NB4 (cell line): ENCODE results near the gene MBD4.
A peak's percentile ranks its signal among the peaks of the same experiment; 100 is the strongest.

Source experiments
- DNase-seq: peaks from one replicate; pipeline ENCODE4 v3.0.0; 2010; ENCODE audit warnings: low read depth
- H3K4me3 ChIP-seq: one replicate; pipeline ENCODE4 v1.5.1; 2011; ENCODE audit warnings: mild to moderate bottlenecking, low read depth, low read length, moderate library complexity
- MYC ChIP-seq: IDR thresholded peaks from 2 replicates; pipeline ENCODE4 v1.6.1; 2011; ENCODE audit warnings: low read depth, low read length
- POLR2A ChIP-seq: IDR thresholded peaks from 2 replicates; pipeline ENCODE4 v1.6.1; 2011; ENCODE audit warnings: mild to moderate bottlenecking; ENCODE audit not compliant: insufficient read length; ENCODE audit errors: extremely low read depth
- TF ChIP-seq, protein P1 (sequence below): IDR thresholded peaks from one replicate; pipeline ENCODE4 v1.5.1; 2012; ENCODE audit warnings: low read depth, low read length
- TF ChIP-seq, protein P2 (sequence below): IDR thresholded peaks from 2 replicates; pipeline ENCODE4 v1.6.1; 2011; ENCODE audit warnings: low read depth, low read length

Gene MBD4

DNA sequence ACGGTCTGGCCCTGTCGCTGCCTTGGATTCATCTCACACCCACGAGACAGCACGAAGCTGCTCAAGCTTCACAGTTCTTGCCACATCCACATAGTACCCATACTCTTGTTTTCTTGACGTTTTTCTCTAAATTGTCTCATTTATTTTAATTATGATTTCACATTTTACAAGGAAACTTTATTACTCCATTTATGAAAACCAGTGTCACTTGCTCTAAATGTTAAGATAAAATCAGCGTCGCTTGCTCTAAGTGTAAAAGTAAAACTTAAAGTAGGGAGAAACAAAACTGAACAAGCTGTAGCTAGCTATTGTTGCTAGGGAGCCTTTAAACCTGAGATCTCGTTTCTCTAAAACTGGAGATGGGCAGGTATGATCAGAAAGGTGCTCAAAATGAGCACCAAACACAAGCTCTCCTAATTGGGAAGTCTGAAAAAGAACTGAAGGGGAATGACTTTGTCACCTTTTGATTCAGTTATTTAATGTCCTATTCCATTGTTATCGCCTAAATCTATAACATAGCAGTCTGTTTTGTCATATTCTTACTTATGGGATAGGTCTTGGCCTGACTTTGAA lies 956 bp upstream of the MBD4 start:
- no peak for DNase-seq
- TF ChIP-seq, protein P1, sequence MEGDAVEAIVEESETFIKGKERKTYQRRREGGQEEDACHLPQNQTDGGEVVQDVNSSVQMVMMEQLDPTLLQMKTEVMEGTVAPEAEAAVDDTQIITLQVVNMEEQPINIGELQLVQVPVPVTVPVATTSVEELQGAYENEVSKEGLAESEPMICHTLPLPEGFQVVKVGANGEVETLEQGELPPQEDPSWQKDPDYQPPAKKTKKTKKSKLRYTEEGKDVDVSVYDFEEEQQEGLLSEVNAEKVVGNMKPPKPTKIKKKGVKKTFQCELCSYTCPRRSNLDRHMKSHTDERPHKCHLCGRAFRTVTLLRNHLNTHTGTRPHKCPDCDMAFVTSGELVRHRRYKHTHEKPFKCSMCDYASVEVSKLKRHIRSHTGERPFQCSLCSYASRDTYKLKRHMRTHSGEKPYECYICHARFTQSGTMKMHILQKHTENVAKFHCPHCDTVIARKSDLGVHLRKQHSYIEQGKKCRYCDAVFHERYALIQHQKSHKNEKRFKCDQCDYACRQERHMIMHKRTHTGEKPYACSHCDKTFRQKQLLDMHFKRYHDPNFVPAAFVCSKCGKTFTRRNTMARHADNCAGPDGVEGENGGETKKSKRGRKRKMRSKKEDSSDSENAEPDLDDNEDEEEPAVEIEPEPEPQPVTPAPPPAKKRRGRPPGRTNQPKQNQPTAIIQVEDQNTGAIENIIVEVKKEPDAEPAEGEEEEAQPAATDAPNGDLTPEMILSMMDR = no peak
- no peak for TF ChIP-seq POLR2A
- no peak for TF ChIP-seq MYC
- H3K4me3 ChIP-seq = peak overlapping the region; percentile 84

DNA sequence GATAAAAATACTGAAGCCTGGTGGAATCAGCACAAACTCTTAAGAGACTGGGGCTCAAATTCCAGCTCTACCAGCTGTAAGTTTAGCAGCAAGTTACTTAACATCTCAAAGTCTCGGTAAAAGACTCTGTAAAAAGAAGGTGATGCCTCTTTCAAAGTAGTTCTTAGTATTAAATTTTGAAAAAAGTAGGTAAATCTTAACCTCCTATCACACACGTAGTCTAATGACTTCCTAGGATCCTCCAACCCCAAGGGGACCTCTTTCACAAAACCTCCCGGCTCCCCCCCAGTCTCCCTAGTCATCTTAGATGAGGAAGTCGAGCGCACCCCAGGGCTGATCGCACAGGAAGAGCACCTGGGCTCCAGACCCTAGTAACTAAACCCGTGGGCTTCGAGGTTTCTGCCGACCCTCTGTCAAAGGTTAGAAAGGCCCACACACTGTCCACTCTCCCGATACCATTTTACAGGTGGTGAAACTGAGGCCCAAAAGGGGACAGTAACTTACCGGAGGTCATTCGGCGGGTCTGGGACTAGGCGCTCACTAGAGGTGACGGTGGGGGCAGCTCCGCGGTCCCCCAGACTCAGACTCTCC lies 427 bp downstream of the MBD4 start:
- peak overlapping the region; percentile 95 for H3K4me3 ChIP-seq
- TF ChIP-seq MYC (no peak), POLR2A (no peak)
- peak; percentile 79 for DNase-seq

- TF ChIP-seq, protein P1 = no peak
- TF ChIP-seq, protein P2, sequence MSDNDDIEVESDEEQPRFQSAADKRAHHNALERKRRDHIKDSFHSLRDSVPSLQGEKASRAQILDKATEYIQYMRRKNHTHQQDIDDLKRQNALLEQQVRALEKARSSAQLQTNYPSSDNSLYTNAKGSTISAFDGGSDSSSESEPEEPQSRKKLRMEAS = no peak
- TF ChIP-seq POLR2A (no peak), MYC (no peak)
- peak overlapping the region; percentile 43 for H3K4me3 ChIP-seq
- DNase-seq = no peak
Observed at GRCh38 chr3:129435367-129435766, 4.4 kb downstream of the MBD4 start.

- no peak for DNase-seq
- no peak for TF ChIP-seq MYC
- TF ChIP-seq, protein P1 = no peak
- TF ChIP-seq, protein P2 = no peak
- no peak for TF ChIP-seq POLR2A
- H3K4me3 ChIP-seq = no peak overlapping the region
Observed at GRCh38 chr3:129434140-129434539, 5.6 kb downstream of the MBD4 start.

- TF ChIP-seq MYC (no peak), POLR2A (no peak)
- TF ChIP-seq, protein P1 = no peak
- TF ChIP-seq, protein P2 = no peak
- no peak for DNase-seq
- H3K4me3 ChIP-seq = no peak overlapping the region
Observed at GRCh38 chr3:129433565-129433964, 6.2 kb downstream of the MBD4 start.

- TF ChIP-seq, protein P1 = no peak
- TF ChIP-seq POLR2A (no peak), MYC (no peak)
- TF ChIP-seq, protein P2 = no peak
- no peak for DNase-seq
Observed at GRCh38 chr3:129432671-129433070, 7.1 kb downstream of the MBD4 start.

More at GRCh38 chr3:129432671-129433070, 7.1 kb downstream of the MBD4 start:
- H3K4me3 ChIP-seq = no peak overlapping the region
